ENCODE measurements around the gene ZNRF3.

ZNRF3 gene

GRCh38 chr22:29060251-29060869 lies 177.0 kb downstream of the ZNRF3 start:
- Histone ChIP-seq H2AFZ (ENCODE audit: low read depth, low read length, severe bottlenecking) (no peak overlapping the region), H3K27me3 (ENCODE audit: low read length) (no peaks in the 10 kb centered on the region), H3F3A (ENCODE audit: insufficient read depth) (no peaks in the 10 kb centered on the region), H3K9me3 (ENCODE audit: insufficient read depth, low read length) (no peaks in the 10 kb centered on the region), H3K79me2 (ENCODE audit: insufficient read depth, low read length) (no peaks in the 10 kb centered on the region), H3K4me2 (ENCODE audit: low read depth, low read length, poor library complexity, severe bottlenecking) (no peak overlapping the region), H3K9me2 (replicated peaks; ENCODE audit: insufficient read depth, low read length) (no peaks in the 10 kb centered on the region), H3K36me3 (ENCODE audit: low read length) (no peaks in the 10 kb centered on the region), H4K20me1 (ENCODE audit: low read depth, low read length) (no peaks in the 10 kb centered on the region), H3K9ac (ENCODE audit: low read length) (no peak overlapping the region), H3K4me3 (ENCODE audit: insufficient read depth, low read length, poor library complexity, severe bottlenecking) (no peak overlapping the region), H3K27ac (ENCODE audit: low read depth, low read length) (no peak overlapping the region)
- no peak for TF ChIP-seq CTCF (IDR thresholded peaks at IDR 0.05; ENCODE audit: insufficient read depth, low read length, poor library complexity, severe bottlenecking)
- TF ChIP-seq EZH2phosphoT487 (conservative IDR thresholded peaks at IDR 0.05; ENCODE audit: low read length) = no peak

GRCh38 chr22:29060931-29061330 lies 177.6 kb downstream of the ZNRF3 start:
- H2AFZ ChIP-seq (ENCODE audit: low read depth, low read length, severe bottlenecking) = no peak overlapping the region
- H3K9ac ChIP-seq (ENCODE audit: low read length) = no peak overlapping the region
- no peaks in the 10 kb centered on the region for H3K27me3 ChIP-seq (ENCODE audit: low read length)
- H3K4me2 ChIP-seq (ENCODE audit: low read depth, low read length, poor library complexity, severe bottlenecking) = no peak overlapping the region
- H3K79me2 ChIP-seq (ENCODE audit: insufficient read depth, low read length) = no peaks in the 10 kb centered on the region
- H3K27ac ChIP-seq (ENCODE audit: low read depth, low read length) = no peak overlapping the region
- no peaks in the 10 kb centered on the region for H3K36me3 ChIP-seq (ENCODE audit: low read length)
- H3K4me3 ChIP-seq (ENCODE audit: insufficient read depth, low read length, poor library complexity, severe bottlenecking) = no peak overlapping the region
- no peaks in the 10 kb centered on the region for H3F3A ChIP-seq (ENCODE audit: insufficient read depth)
- TF ChIP-seq EZH2phosphoT487 (conservative IDR thresholded peaks at IDR 0.05; ENCODE audit: low read length) (no peak), CTCF (IDR thresholded peaks at IDR 0.05; ENCODE audit: insufficient read depth, low read length, poor library complexity, severe bottlenecking) (no peak)
- no peaks in the 10 kb centered on the region for H3K9me2 ChIP-seq (replicated peaks; ENCODE audit: insufficient read depth, low read length)
- no peaks in the 10 kb centered on the region for H4K20me1 ChIP-seq (ENCODE audit: low read depth, low read length)
- no peaks in the 10 kb centered on the region for H3K9me3 ChIP-seq (ENCODE audit: insufficient read depth, low read length)

GRCh38 chr22:29061773-29062172 lies 178.4 kb downstream of the ZNRF3 start, which contains the start of gene C22orf31:
TSS of gene C22orf31 (minus strand) at chr22:29061831. CDS start at chr22:29061792, 39 bp downstream.
- no peaks in the 10 kb centered on the region for H4K20me1 ChIP-seq (ENCODE audit: low read depth, low read length)
- H3K27me3 ChIP-seq (ENCODE audit: low read length) = no peaks in the 10 kb centered on the region
- no peaks in the 10 kb centered on the region for H3K36me3 ChIP-seq (ENCODE audit: low read length)
- no peak for TF ChIP-seq CTCF (IDR thresholded peaks at IDR 0.05; ENCODE audit: insufficient read depth, low read length, poor library complexity, severe bottlenecking)
- no peak for TF ChIP-seq EZH2phosphoT487 (conservative IDR thresholded peaks at IDR 0.05; ENCODE audit: low read length)
- H3K27ac ChIP-seq (ENCODE audit: low read depth, low read length) = no peak within 1 kb of the TSS
- H3K79me2 ChIP-seq (ENCODE audit: insufficient read depth, low read length) = no peaks in the 10 kb centered on the region
- H3K4me3 ChIP-seq (ENCODE audit: insufficient read depth, low read length, poor library complexity, severe bottlenecking) = no peak within 1 kb of the TSS
- no peaks in the 10 kb centered on the region for H3F3A ChIP-seq (ENCODE audit: insufficient read depth)
- H3K4me2 ChIP-seq (ENCODE audit: low read depth, low read length, poor library complexity, severe bottlenecking) = no peak within 1 kb of the TSS
- H3K9me3 ChIP-seq (ENCODE audit: insufficient read depth, low read length) = no peaks in the 10 kb centered on the region
- no peak within 1 kb of the TSS for H2AFZ ChIP-seq (ENCODE audit: low read depth, low read length, severe bottlenecking)
- H3K9me2 ChIP-seq (replicated peaks; ENCODE audit: insufficient read depth, low read length) = no peaks in the 10 kb centered on the region
- no peak within 1 kb of the TSS for H3K9ac ChIP-seq (ENCODE audit: low read length)

Data from SU-DHL-6 (cell line).